Body of pancreas (tissue), 4 donors: ENCODE results near the gene BPIFB6. TPM values are rescaled to one million over a fixed set of nuclear protein-coding genes. Genes with fewer than 3 reads are reported as not detected.

Experiments
- ATAC-seq: fragments of 150-250 bp; one replicate; pipeline ENCODE4 v1.9.1; 2016
- DNase-seq, 4 donors: peaks; one replicate each; pipeline ENCODE4 v3.0.0-alpha.2; 2019
- H3K27ac ChIP-seq, 4 donors: fragments of 200-600 bp; sonication (generic); 1 replicate in 3 of 4; 2 replicates in 1 of 4; pipeline versions ENCODE4 v1.5.1 to v1.6.1; 2016 to 2019; ENCODE audit warnings: mild to moderate bottlenecking in 1 of 4, mixed read lengths in 1 of 4, moderate library complexity in 1 of 4
- H3K27me3 ChIP-seq, 2 donors: fragments of 200-600 bp; sonication (generic); one replicate each; pipeline ENCODE4 v1.6.0; 2016; ENCODE audit warnings: mild to moderate bottlenecking in 1 of 2
- H3K36me3 ChIP-seq, 2 donors: fragments of 200-600 bp; sonication (generic); replicated peaks in 1 of 2; 2 replicates each; pipeline ENCODE4 v1.5.1; 2016; ENCODE audit warnings: low read depth in 2 of 2; ENCODE audit not compliant: insufficient read depth in 1 of 2
- H3K4me1 ChIP-seq: fragments of 200-600 bp; sonication (generic); one replicate; pipeline ENCODE4 v1.6.0; 2016
- H3K4me3 ChIP-seq, 2 donors: fragments of 200-600 bp; sonication (generic); 1 replicate in 1 of 2; 2 replicates in 1 of 2; pipeline ENCODE4 v1.5.1; 2016 to 2019
- H3K9me3 ChIP-seq, 3 donors: fragments of 200-600 bp; sonication (generic); 1 replicate in 2 of 3; 2 replicates in 1 of 3; pipeline ENCODE4 v1.5.1; 2016
- CTCF ChIP-seq, 7 experiments: fragments of 450-650 bp in 4 of 7; fragments of 200-600 bp in 3 of 7; sonication (generic) in 3 of 7; IDR thresholded peaks; one replicate each; pipeline ENCODE4 v1.5.1; 2016 to 2019; ENCODE audit warnings: antibody characterized with exemption in 7 of 7
- POLR2A ChIP-seq, 3 donors: fragments of 450-650 bp; IDR thresholded peaks; one replicate each; pipeline ENCODE4 v1.6.1; 2016; ENCODE audit warnings: antibody characterized with exemption in 3 of 3, mild to moderate bottlenecking in 2 of 3
- WGBS, 2 donors: methylation state at CpG; one replicate each; pipeline ENCODE4 v1.1.5; 2017; 5-methylcytosine and 5-hydroxymethylcytosine counted together
- intact Hi-C: fragments of 100-400 bp; cut with DNase I; formaldehyde crosslinking; loops from one replicate; pipeline ENCODE4 v1.15.1; 2023
- total RNA-seq, 2 donors: library from RNA; depleted of rRNA; stranded (reverse); fragments of >200 nt; gene quantifications; one replicate each; pipeline ENCODE4 v1.1.0, GENCODE V29; 2016

BPIFB6 gene
- total RNA-seq, 2 donors from 2014 or later: not detected

- H3K27me3 ChIP-seq: no peaks in the 10 kb centered on the region
- intact Hi-C loops: no loop called here
- no peaks in the 10 kb centered on the region for H3K9me3 ChIP-seq
- H3K4me1 ChIP-seq: no peaks in the 10 kb centered on the region
- TF ChIP-seq CTCF (IDR thresholded peaks at IDR 0.05) (no peak), POLR2A (IDR thresholded peaks at IDR 0.05) (no peak)
- no peak for DNase-seq
- no peak for ATAC-seq
- WGBS, 2 donors: 60 to 63% methylated on average over 2 to 12 of the region's 12 CpGs
- no peaks in the 10 kb centered on the region for H3K36me3 ChIP-seq
- no peak overlapping the region for H3K4me3 ChIP-seq
- no peak overlapping the region for H3K27ac ChIP-seq
Observed at GRCh38 chr20:33027769-33028751, 3.4 kb upstream of the BPIFB6 start.

- Histone ChIP-seq H3K4me1 (no peaks in the 10 kb centered on the region), H3K4me3 (no peak overlapping the region), H3K9me3 (no peaks in the 10 kb centered on the region), H3K27me3 (no peaks in the 10 kb centered on the region), H3K27ac (no peak overlapping the region), H3K36me3 (no peaks in the 10 kb centered on the region)
- WGBS, 2 donors: 38 to 54% methylated on average over 7 of the region's 7 CpGs
- DNase-seq (no peak), ATAC-seq (no peak)
- no peak for TF ChIP-seq POLR2A (IDR thresholded peaks at IDR 0.05)
- TF ChIP-seq CTCF (IDR thresholded peaks at IDR 0.05): no peak
- intact Hi-C loops: no loop called here
Observed at GRCh38 chr20:33028875-33029274, 2.6 kb upstream of the BPIFB6 start.

DNA sequence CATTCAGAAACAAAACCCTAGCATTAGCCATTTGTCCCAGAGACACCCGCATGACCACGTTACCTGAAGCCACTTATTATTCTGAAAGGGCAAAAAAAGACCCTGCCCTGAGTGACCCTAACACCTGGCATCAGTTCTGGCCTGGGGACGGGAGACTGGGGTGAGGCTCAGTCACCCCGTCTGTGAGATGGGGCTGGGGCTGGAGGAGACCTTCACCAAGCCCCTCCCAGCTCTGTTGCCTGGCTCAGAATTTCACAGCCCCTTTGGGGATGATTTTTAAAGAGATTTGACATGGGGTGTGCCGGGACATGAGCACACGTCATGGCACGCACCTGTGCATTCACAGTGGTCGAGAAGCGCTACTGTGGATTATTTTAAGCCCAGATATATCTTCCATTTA, 1.4 kb upstream of the BPIFB6 start:
- no peaks in the 10 kb centered on the region for H3K9me3 ChIP-seq
- DNase-seq: no peak
- no peak for TF ChIP-seq POLR2A (IDR thresholded peaks at IDR 0.05)
- TF ChIP-seq CTCF (IDR thresholded peaks at IDR 0.05): no peak
- intact Hi-C loops: no loop called here
- no peak overlapping the region for H3K4me3 ChIP-seq
- H3K36me3 ChIP-seq: no peaks in the 10 kb centered on the region
- no peak for ATAC-seq
- WGBS, 2 donors: 65 to 70% methylated on average over 9 of the region's 9 CpGs
- no peak overlapping the region for H3K27ac ChIP-seq
- no peaks in the 10 kb centered on the region for H3K27me3 ChIP-seq
- H3K4me1 ChIP-seq: no peaks in the 10 kb centered on the region

DNA sequence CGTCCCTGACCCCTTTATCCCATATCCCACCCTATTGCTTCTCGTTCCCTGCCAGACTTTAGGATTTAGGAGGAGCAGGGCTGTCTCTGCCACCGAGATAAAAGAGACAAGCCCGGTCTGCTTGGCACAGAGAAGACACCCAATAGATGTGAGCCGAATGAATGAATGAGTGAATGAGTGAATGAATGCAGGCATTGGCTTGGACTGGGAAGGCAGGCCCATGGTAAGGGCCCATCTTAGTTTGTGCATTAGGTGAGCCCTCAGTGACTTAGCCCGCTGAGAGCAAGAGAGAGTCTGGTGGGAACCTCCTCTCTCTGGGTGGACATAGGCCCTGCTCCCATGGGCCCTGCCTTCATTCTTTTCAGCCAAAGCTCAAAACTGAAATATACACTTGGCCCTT, 879 bp upstream of the BPIFB6 start:
- intact Hi-C loops: no loop called here
- H3K36me3 ChIP-seq: no peaks in the 10 kb centered on the region
- ATAC-seq (no peak), DNase-seq (no peak)
- 65 to 69% methylated on average over 6 of the region's 6 CpGs for WGBS, 2 donors
- no peak overlapping the region for H3K27ac ChIP-seq
- no peaks in the 10 kb centered on the region for H3K27me3 ChIP-seq
- no peaks in the 10 kb centered on the region for H3K4me1 ChIP-seq
- TF ChIP-seq POLR2A (IDR thresholded peaks at IDR 0.05): no peak
- TF ChIP-seq CTCF (IDR thresholded peaks at IDR 0.05): no peak
- no peak overlapping the region for H3K4me3 ChIP-seq
- no peaks in the 10 kb centered on the region for H3K9me3 ChIP-seq

GRCh38 chr20:33032555-33032954, 1.1 kb downstream of the BPIFB6 start:
- no peak overlapping the region for H3K4me3 ChIP-seq
- TF ChIP-seq POLR2A (IDR thresholded peaks at IDR 0.05) (no peak), CTCF (IDR thresholded peaks at IDR 0.05) (no peak)
- 59 to 63% methylated on average over 6 of the region's 6 CpGs for WGBS, 2 donors
- no peaks in the 10 kb centered on the region for H3K36me3 ChIP-seq
- ATAC-seq (no peak), DNase-seq (no peak)
- H3K27me3 ChIP-seq: no peaks in the 10 kb centered on the region
- intact Hi-C loops: no loop called here
- H3K9me3 ChIP-seq: no peaks in the 10 kb centered on the region
- H3K4me1 ChIP-seq: no peaks in the 10 kb centered on the region
- H3K27ac ChIP-seq: no peak overlapping the region
